PC-3 (cell line): Measurements from ENCODE around the gene OR1J2. TPM values are rescaled to one million over a fixed set of nuclear protein-coding genes. Genes with fewer than 3 reads are reported as not detected.

Source experiments
- ATAC-seq: fragments of 200-7000 bp; cut with Tn5 transposase; 2 replicates; pipeline ENCODE4 v1.9.1; 2020; ENCODE audit warnings: mild to moderate bottlenecking, moderate library complexity
- BruUV-seq: library from RNA; stranded (reverse); fragments of 400-500 nt; replicated peaks from 2 replicates; lab custom pipeline; 2021; lab: Mats Ljungman, UMichigan
- CTCF ChIA-PET: fragments of 300-600 bp; sonication (Branson Sonifier 250); formaldehyde crosslinking; loops from one replicate; lab custom pipeline; 2022; ENCODE audit warnings: antibody characterized with exemption; lab: Charles Lee
- POLR2A ChIA-PET: fragments of 300-600 bp; sonication (Branson Sonifier 250); formaldehyde crosslinking; loops from one replicate; lab custom pipeline; 2022; ENCODE audit warnings: antibody characterized with exemption; ENCODE audit not compliant: unreplicated experiment; lab: Charles Lee
- DNase-seq: peaks from one replicate; pipeline ENCODE4 v3.0.0-alpha.2; 2015
- H2AFZ ChIP-seq: fragments of 300-600 bp; sonication (generic); 2 replicates; pipeline ENCODE4 v1.6.0; 2016; ENCODE audit warnings: antibody characterized with exemption, low read length
- H3F3A ChIP-seq: fragments of 300-600 bp; sonication (generic); one replicate; pipeline ENCODE4 v1.6.0; 2017; ENCODE audit warnings: antibody characterized with exemption, low read length, control low read depth, mild to moderate bottlenecking; ENCODE audit not compliant: unreplicated experiment
- H3K27ac ChIP-seq: fragments of 300-600 bp; sonication (generic); 2 replicates; pipeline ENCODE4 v1.5.1; 2016; ENCODE audit warnings: mild to moderate bottlenecking, low read length
- H3K27me3 ChIP-seq: fragments of 300-600 bp; sonication (generic); 2 replicates; pipeline ENCODE4 v1.6.1; 2016; ENCODE audit warnings: low read length, mixed read lengths
- H3K36me3 ChIP-seq: fragments of 300-600 bp; sonication (generic); 2 replicates; pipeline ENCODE4 v1.6.1; 2016; ENCODE audit warnings: low read depth, mixed run types, low read length, mixed read lengths
- H3K4me1 ChIP-seq: fragments of 300-600 bp; sonication (generic); 2 replicates; pipeline ENCODE4 v1.5.1; 2016; ENCODE audit warnings: low read length; ENCODE audit not compliant: insufficient read depth
- H3K4me2 ChIP-seq: fragments of 300-600 bp; sonication (generic); 2 replicates; pipeline ENCODE4 v1.6.0; 2016; ENCODE audit warnings: low read length
- H3K4me3 ChIP-seq: fragments of 300-600 bp; sonication (generic); 2 replicates; pipeline ENCODE4 v1.5.1; 2016; ENCODE audit warnings: mild to moderate bottlenecking, low read length, mixed read lengths
- H3K79me2 ChIP-seq: fragments of 300-600 bp; sonication (generic); 2 replicates; pipeline ENCODE4 v1.6.1; 2017; ENCODE audit warnings: low read length, mixed read lengths
- H3K9ac ChIP-seq: fragments of 300-600 bp; sonication (generic); 2 replicates; pipeline ENCODE4 v1.6.0; 2016; ENCODE audit warnings: mild to moderate bottlenecking, low read length
- H3K9me2 ChIP-seq: fragments of 300-600 bp; sonication (generic); replicated peaks from 2 replicates; pipeline ENCODE4 v1.6.1; 2016; ENCODE audit warnings: mixed run types, low read length, mixed read lengths
- H3K9me3 ChIP-seq: fragments of 300-600 bp; sonication (generic); 2 replicates; pipeline ENCODE4 v1.6.1; 2016; ENCODE audit warnings: low read length, mixed read lengths
- H4K20me1 ChIP-seq: fragments of 300-600 bp; sonication (generic); 2 replicates; pipeline ENCODE4 v1.6.1; 2016; ENCODE audit warnings: low read length, mixed read lengths
- CTCF ChIP-seq: fragments of 300-600 bp; sonication (generic); conservative IDR thresholded peaks from 2 replicates; pipeline ENCODE4 v1.5.1; 2017; ENCODE audit warnings: antibody characterized with exemption, low read depth, mild to moderate bottlenecking, low read length
- EZH2 ChIP-seq: fragments of 300-600 bp; sonication (generic); IDR thresholded peaks from one replicate; pipeline ENCODE4 v1.6.1; 2017; ENCODE audit warnings: antibody characterized with exemption, mild to moderate bottlenecking, low read length; ENCODE audit not compliant: unreplicated experiment
- EZH2phosphoT487 ChIP-seq: fragments of 300-600 bp; sonication (generic); IDR thresholded peaks from 2 replicates; pipeline ENCODE4 v1.6.1; 2018; ENCODE audit warnings: mild to moderate bottlenecking, antibody characterized with exemption, low read length, borderline replicate concordance
- intact Hi-C: fragments of 100-400 bp; cut with micrococcal nuclease; formaldehyde crosslinking; loops from 2 replicates; pipeline ENCODE4 v1.9.0; 2023
- total RNA-seq: library from RNA; depleted of rRNA; stranded (reverse); fragments of >200 nt; gene quantifications from 2 replicates; pipeline ENCODE4 v1.2.3, GENCODE V29; 2014

The OR1J2 gene
- total RNA-seq, 1 experiment from 2014 or later: not detected

- peaks cover 8% of the 10 kb centered on the region; the same call in 1 of the 2 replicates for H3K4me1 ChIP-seq
- H4K20me1 ChIP-seq: no peaks in the 10 kb centered on the region
- H3K27me3 ChIP-seq: peaks cover 4% of the 10 kb centered on the region; the same call in 1 of the 2 replicates
- TF ChIP-seq EZH2 (no peak), CTCF (peak; percentile 79)
- no peak overlapping the region for H3K27ac ChIP-seq
- peak overlapping the region; percentile 73 for H3K4me3 ChIP-seq
- POLR2A ChIA-PET: no interaction called here
- DNase-seq (peak; percentile 84), ATAC-seq (peak; percentile 84)
- H3K9ac ChIP-seq: peak overlapping the region; percentile 32
- peak overlapping the region; percentile 99 for H3K4me2 ChIP-seq
- no peaks in the 10 kb centered on the region for H3K9me2 ChIP-seq
- no peaks in the 10 kb centered on the region for H3K9me3 ChIP-seq
- no peaks in the 10 kb centered on the region for H3K36me3 ChIP-seq
- H3K79me2 ChIP-seq: no peaks in the 10 kb centered on the region
- no TSS peak for BruUV-seq
- intact Hi-C loops: loop anchor here (1.0 to 10.0 kb wide), 2 partner anchors 345 to 530 kb away; no protein-coding TSS in a partner anchor
- CTCF ChIA-PET: no interaction called here
- H3F3A ChIP-seq: no peaks in the 10 kb centered on the region
- peak overlapping the region; percentile 79 for H2AFZ ChIP-seq
Observed at GRCh38 chr9:122464633-122465567, 45.7 kb upstream of the OR1J2 start.

GRCh38 chr9:122466456-122466855 is 44.1 kb upstream of the OR1J2 start:
- Histone ChIP-seq H3K27ac (no peak overlapping the region), H2AFZ (no peak overlapping the region), H3K9me3 (no peaks in the 10 kb centered on the region), H3K9ac (no peak overlapping the region), H3K4me2 (no peak overlapping the region), H3K36me3 (no peaks in the 10 kb centered on the region), H3K4me3 (no peak overlapping the region), H3F3A (no peaks in the 10 kb centered on the region), H3K79me2 (no peaks in the 10 kb centered on the region), H3K27me3 (peaks cover 4% of the 10 kb centered on the region; the same call in 1 of the 2 replicates), H3K9me2 (no peaks in the 10 kb centered on the region), H4K20me1 (no peaks in the 10 kb centered on the region), H3K4me1 (peaks cover 8% of the 10 kb centered on the region; the same call in 1 of the 2 replicates)
- CTCF ChIA-PET: no interaction called here
- POLR2A ChIA-PET: no interaction called here
- DNase-seq: no peak
- no TSS peak for BruUV-seq
- TF ChIP-seq EZH2phosphoT487 (no peak), CTCF (no peak), EZH2 (no peak)
- no peak for ATAC-seq
- intact Hi-C loops: loop anchor here (10.0 kb wide), 1 partner anchor 528 kb away; no protein-coding TSS in a partner anchor

- Histone ChIP-seq H3K27ac (no peak overlapping the region), H3F3A (no peaks in the 10 kb centered on the region), H3K4me1 (peaks cover 8% of the 10 kb centered on the region; the same call in 1 of the 2 replicates), H3K79me2 (no peaks in the 10 kb centered on the region), H2AFZ (no peak overlapping the region), H3K27me3 (peaks cover 4% of the 10 kb centered on the region; the same call in 1 of the 2 replicates), H3K9me3 (no peaks in the 10 kb centered on the region), H3K36me3 (no peaks in the 10 kb centered on the region), H3K4me3 (no peak overlapping the region), H3K4me2 (no peak overlapping the region), H4K20me1 (no peaks in the 10 kb centered on the region), H3K9me2 (no peaks in the 10 kb centered on the region), H3K9ac (no peak overlapping the region)
- intact Hi-C loops: loop anchor here (10.0 kb wide), 1 partner anchor 526 kb away; no protein-coding TSS in a partner anchor
- ChIA-PET CTCF (no interaction called here), POLR2A (no interaction called here)
- DNase-seq (no peak), ATAC-seq (no peak)
- no peak for TF ChIP-seq EZH2phosphoT487
- TF ChIP-seq CTCF: no peak
- TF ChIP-seq EZH2: no peak
- BruUV-seq: no TSS peak
Observed at GRCh38 chr9:122468735-122469134, 41.9 kb upstream of the OR1J2 start.
